Mucosa of descending colon (tissue), 3 donors: ENCODE data around the gene DNM1. TPM values are rescaled to one million over a fixed set of nuclear protein-coding genes. Genes with fewer than 3 reads are reported as not detected.

Experiments used
- ATAC-seq: fragments of 200-7000 bp; cut with Tn5 transposase; one replicate; pipeline ENCODE4 v1.9.1; 2020; ENCODE audit warnings: mild to moderate bottlenecking, moderate library complexity
- DNase-seq, 3 donors: peaks; one replicate each; pipeline ENCODE4 v3.0.0-alpha.2; 2020
- H3K36me3 ChIP-seq: fragments of 200-600 bp; one replicate; pipeline ENCODE4 v1.8.0; 2021; ENCODE audit warnings: low read depth, mild to moderate bottlenecking
- H3K4me1 ChIP-seq: fragments of 200-600 bp; one replicate; pipeline ENCODE4 v1.8.0; 2021; ENCODE audit warnings: low read depth, mild to moderate bottlenecking
- H3K4me3 ChIP-seq: fragments of 200-600 bp; one replicate; pipeline ENCODE4 v1.8.0; 2021; ENCODE audit warnings: mild to moderate bottlenecking
- H3K9me3 ChIP-seq: fragments of 200-600 bp; one replicate; pipeline ENCODE4 v1.8.0; 2021; ENCODE audit warnings: mild to moderate bottlenecking
- intact Hi-C, 2 donors: fragments of 100-400 bp; cut with DNase I in 1 of 2; cut with micrococcal nuclease in 1 of 2; formaldehyde crosslinking; loops; one replicate each; pipeline versions ENCODE4 v1.11.0 to v1.11.1; 2022; cut with DNase I, micrococcal nuclease
- total RNA-seq, 3 donors: library from RNA; stranded (reverse); fragmentation: NEBNext Ultra II Directional in 2 of 3; extraction: Animal tissue kit (Norgen Biotek cat#: 25700) in 2 of 3; gene quantifications; one replicate each; pipeline versions ENCODE4 v1.2.1 to v1.2.4, GENCODE V29; 2021 to 2023
- TF ChIP-seq, protein P1 (sequence below): fragments of 200-600 bp; IDR thresholded peaks from one replicate; pipeline ENCODE4 v1.8.0; 2022; ENCODE audit warnings: antibody characterized with exemption, mild to moderate bottlenecking
- donor health status: DM: no; HTN: no; CAD: no; lungs with moderate emphysema.
- donor health status: DM: no; HTN: no; CAD: no.
- donor health status: DM: no; HTN: yes; CAD: no.

DNM1 gene
- total RNA-seq, 3 donors from 2014 or later, result 4.0 to 19.0 (median 6.7) TPM

DNA sequence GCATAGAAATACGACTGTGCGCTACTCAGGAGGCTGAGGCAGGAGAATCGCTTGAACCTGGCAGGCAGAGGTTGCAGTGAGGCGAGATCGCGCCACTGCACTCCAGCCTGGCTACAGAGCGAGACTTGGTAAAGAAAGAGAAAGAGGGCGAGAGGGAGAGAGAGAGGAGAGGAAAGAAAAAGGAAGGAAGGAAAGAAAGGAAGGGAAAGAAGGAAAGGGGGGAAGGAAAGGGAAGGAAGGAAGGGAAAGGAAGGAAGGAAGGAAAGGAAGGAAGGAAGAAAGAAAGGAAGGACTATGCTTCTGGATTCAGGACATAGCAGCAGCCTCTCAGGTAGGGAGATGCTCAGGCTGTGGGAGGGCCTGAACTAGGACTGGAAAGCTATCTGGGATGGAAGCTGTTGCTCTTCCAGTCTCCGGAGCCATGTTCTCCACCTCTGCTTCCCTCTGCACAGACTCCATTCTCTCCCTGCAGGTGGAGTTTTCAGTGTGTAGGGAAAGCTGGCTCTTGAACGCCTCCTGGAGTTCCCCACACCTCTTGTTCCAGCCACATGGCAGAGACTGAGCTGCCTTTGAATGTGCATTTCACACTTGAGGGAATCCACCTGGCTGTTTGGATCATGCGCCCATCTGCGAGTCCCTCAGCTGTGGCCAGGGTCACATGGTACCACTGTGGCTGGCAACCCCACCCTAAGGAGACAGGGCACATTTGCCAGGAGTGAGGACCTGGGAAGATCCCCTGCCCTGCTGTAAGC is 82.0 kb downstream of the DNM1 start:
- TF ChIP-seq, protein P1, sequence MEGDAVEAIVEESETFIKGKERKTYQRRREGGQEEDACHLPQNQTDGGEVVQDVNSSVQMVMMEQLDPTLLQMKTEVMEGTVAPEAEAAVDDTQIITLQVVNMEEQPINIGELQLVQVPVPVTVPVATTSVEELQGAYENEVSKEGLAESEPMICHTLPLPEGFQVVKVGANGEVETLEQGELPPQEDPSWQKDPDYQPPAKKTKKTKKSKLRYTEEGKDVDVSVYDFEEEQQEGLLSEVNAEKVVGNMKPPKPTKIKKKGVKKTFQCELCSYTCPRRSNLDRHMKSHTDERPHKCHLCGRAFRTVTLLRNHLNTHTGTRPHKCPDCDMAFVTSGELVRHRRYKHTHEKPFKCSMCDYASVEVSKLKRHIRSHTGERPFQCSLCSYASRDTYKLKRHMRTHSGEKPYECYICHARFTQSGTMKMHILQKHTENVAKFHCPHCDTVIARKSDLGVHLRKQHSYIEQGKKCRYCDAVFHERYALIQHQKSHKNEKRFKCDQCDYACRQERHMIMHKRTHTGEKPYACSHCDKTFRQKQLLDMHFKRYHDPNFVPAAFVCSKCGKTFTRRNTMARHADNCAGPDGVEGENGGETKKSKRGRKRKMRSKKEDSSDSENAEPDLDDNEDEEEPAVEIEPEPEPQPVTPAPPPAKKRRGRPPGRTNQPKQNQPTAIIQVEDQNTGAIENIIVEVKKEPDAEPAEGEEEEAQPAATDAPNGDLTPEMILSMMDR, result no peak
- ATAC-seq (no peak), DNase-seq (no peak)
- Histone ChIP-seq H3K9me3 (no peaks in the 10 kb centered on the region), H3K4me1 (no peaks in the 10 kb centered on the region), H3K4me3 (no peak overlapping the region), H3K36me3 (no peaks in the 10 kb centered on the region)
- intact Hi-C loops, result no loop called here

DNA sequence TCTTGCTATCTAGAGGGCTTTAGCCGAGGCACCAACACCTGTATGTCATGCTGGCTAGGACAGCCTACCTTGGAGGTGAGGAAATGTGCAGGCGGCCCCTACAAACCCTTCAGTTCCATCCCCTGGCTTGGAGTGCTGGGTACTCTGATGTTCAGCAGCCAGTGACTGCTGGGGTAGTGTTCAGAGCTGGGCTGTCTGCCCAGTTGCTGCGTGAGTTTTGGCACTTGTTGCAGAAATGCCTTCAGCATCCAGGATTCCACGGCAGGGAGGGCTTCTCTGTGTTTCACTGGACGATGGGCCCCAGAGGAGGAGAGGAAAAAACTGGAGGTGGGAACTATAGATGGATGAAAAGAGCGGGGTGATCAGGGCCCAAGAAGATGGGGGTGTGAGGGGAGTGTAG is 83.3 kb downstream of the DNM1 start:
- no peak for ATAC-seq
- intact Hi-C loops, result no loop called here
- no peaks in the 10 kb centered on the region for H3K9me3 ChIP-seq
- no peaks in the 10 kb centered on the region for H3K36me3 ChIP-seq
- no peaks in the 10 kb centered on the region for H3K4me1 ChIP-seq
- DNase-seq, result no peak
- TF ChIP-seq, protein P1, result no peak
- H3K4me3 ChIP-seq, result no peak overlapping the region

DNA sequence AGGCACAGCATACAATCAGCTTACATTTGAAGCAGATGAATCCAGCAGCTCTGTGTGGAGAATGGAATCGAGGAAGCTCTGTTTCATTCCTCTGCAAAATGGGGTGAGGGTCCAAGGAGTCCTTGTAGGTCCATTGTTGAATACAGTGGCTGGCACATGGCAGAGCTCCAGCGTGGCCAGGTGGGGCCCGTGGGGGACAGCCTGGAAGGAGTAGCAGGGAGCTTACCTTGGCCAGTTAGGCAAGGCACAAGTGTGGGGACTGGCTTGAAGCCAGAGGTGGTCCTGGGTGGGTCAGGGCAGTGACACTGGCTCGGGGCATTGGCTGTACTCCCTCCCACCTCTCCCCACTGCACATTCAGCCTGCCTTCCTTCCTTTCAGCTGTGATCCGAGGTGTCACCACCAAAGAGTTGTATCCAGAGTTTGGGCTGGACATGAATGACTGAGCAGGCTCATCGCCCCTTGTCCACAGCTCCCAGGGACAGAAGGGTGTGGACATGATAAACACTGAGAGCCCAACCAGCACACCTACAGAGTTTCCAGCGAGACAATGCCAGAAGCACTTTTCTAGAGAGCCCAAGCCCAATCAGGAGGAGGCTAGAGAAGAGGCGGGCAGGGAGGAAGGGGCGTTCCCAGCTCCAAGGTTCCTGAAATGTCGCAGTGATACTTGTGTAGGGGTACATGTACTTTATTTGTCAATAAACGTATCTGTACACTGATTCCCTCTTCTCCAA is 85.3 kb downstream of the DNM1 start:
- intact Hi-C loops, result no loop called here
- TF ChIP-seq, protein P1, result no peak
- Histone ChIP-seq H3K4me3 (no peak overlapping the region), H3K4me1 (no peaks in the 10 kb centered on the region), H3K36me3 (no peaks in the 10 kb centered on the region), H3K9me3 (no peaks in the 10 kb centered on the region)
- ATAC-seq (no peak), DNase-seq (no peak)

DNA sequence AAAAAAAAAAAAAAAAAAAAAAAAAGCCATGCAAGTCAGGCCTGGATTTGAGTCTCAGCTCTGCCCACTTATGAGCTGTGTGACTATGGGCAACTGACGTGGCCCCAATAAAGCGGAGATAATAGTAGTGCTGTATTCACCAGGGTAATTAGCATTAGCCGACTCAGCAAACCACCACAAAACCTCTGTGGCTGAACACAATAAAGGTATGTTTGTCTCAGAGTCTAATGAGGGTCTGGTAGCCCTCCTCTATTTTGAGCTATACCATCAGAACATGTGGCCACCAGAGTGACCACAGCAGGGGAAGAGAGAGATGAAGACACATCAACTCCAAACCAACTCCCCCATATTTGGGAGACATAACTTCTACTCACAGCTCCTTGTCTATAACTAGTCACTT is 88.8 kb downstream of the DNM1 start:
- H3K36me3 ChIP-seq, result no peaks in the 10 kb centered on the region
- intact Hi-C loops, result no loop called here
- no peak for ATAC-seq

DNA sequence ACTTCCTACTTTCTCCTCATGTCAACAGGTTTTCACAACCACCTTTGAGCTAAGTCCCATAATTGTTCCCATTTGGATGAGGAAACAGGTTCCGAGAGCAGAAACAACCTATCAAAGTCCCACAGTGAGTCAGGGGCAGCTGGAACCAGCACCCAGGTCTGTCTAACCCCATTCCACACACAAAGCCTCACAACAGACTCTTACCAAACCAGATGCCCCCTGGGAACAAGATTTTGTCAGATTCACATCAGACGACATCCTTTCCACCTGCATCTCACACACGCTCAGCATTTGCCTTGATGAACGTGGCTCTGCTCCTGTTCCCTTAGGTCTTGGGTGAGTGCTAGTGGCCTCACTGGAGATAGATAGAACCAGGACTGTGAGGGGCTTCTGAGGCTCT is 89.9 kb downstream of the DNM1 start:
- intact Hi-C loops, result no loop called here
- ATAC-seq, result no peak
- Histone ChIP-seq H3K36me3 (no peaks in the 10 kb centered on the region), H3K9me3 (no peaks in the 10 kb centered on the region), H3K4me3 (no peak overlapping the region), H3K4me1 (peaks cover 11% of the 10 kb centered on the region)
- no peak for DNase-seq
- TF ChIP-seq, protein P1, result no peak

More for the DNA sequence above, 88.8 kb downstream of the DNM1 start:
- H3K9me3 ChIP-seq, result no peaks in the 10 kb centered on the region
- peaks cover 7% of the 10 kb centered on the region for H3K4me1 ChIP-seq
- no peak for DNase-seq
- TF ChIP-seq, protein P1, result no peak
- no peak overlapping the region for H3K4me3 ChIP-seq
